Measurements from ENCODE around the gene TANC2. TPM values are rescaled to one million over a fixed set of nuclear protein-coding genes. Genes with fewer than 3 reads are reported as not detected.

Gene TANC2
- total and polyA plus RNA-seq, 9 of the 15 experiments (the other 6 are each of a cell fraction or from before 2014, with no cell fraction given) = 0.46 to 7.8 (median 4.5) TPM

DNA sequence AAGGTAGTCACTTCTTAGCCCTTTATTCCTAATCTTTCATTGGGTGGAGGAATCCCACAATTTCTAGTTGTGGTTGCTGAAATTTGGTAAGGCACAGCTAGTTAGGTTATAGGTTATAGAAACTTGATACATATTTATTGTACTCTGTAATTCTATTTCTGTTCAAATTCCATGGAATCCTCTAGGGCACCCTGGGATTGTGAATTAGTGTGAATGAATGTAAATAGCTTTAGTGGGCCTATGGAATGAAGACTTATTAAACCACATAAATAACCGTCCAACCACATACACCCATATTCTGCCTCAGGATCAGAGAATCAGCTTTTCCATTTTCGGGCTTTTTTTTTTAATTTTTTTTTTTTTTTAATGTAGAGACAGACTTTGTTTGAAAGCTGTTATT is 9.2 kb downstream of the TANC2 start:
- POLR2A ChIA-PET = interaction anchor here (0.7 kb wide), 1 partner anchor 91 kb away, joined by 3 read pairs; no protein-coding TSS in a partner anchor
- ATAC-seq (no peak), DNase-seq (ENCODE audit: extremely low read depth in 1 of 4, low spot score in 3 of 4) (no peak), FAIRE-seq (no peak)
- no peaks in the 10 kb centered on the region for H3K27me3 ChIP-seq (ENCODE audit: control insufficient read depth in 2 of 2, insufficient read depth in 2 of 2, low read length in 2 of 2)
- no peak for TF ChIP-seq RAD51 (IDR thresholded peaks at IDR 0.05; ENCODE audit: borderline replicate concordance, low read depth)
- TF ChIP-seq ZNF197 (CRISPR knock-in tag; IDR thresholded peaks at IDR 0.05; ENCODE audit: low read depth) = no peak
- no peak for TF ChIP-seq PML (IDR thresholded peaks at IDR 0.05; ENCODE audit: low read length)
- TF ChIP-seq FOSL1 (tag; conservative IDR thresholded peaks at IDR 0.05) = no peak
- no peak for TF ChIP-seq GABPA (tag; conservative IDR thresholded peaks at IDR 0.05; ENCODE audit: low read depth)
- TF ChIP-seq SNRNP70 (optimal IDR thresholded peaks at IDR 0.05; ENCODE audit: low read depth, low read length) = no peak
- TF ChIP-seq BDP1 (IDR thresholded peaks at IDR 0.05; ENCODE audit: insufficient read depth, insufficient read length) = no peak
- TF ChIP-seq SMARCC2 (IDR thresholded peaks at IDR 0.05; ENCODE audit: low read depth) = no peak
- TF ChIP-seq, protein P1, sequence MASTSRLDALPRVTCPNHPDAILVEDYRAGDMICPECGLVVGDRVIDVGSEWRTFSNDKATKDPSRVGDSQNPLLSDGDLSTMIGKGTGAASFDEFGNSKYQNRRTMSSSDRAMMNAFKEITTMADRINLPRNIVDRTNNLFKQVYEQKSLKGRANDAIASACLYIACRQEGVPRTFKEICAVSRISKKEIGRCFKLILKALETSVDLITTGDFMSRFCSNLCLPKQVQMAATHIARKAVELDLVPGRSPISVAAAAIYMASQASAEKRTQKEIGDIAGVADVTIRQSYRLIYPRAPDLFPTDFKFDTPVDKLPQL (IDR thresholded peaks at IDR 0.05; ENCODE audit: extremely low read depth, insufficient read length) = no peak
- no peak for TF ChIP-seq EGR1 (conservative IDR thresholded peaks at IDR 0.05)
- CTCF ChIA-PET (ENCODE audit: low intra/inter-chr PET ratio) = no interaction called here
- H2AFZ ChIP-seq (ENCODE audit: low read depth, low read length) = no peak overlapping the region
- H4K20me1 ChIP-seq (replicated peaks; ENCODE audit: control insufficient read depth, insufficient read depth, low read length) = no peaks in the 10 kb centered on the region
- no TSS peak for BruUV-seq (replicated peaks)
- intact Hi-C loops (cut with micrococcal nuclease) = no loop called here
- H3K9me1 ChIP-seq (ENCODE audit: control insufficient read depth, insufficient read depth, low read length) = no peaks in the 10 kb centered on the region
- H3K27ac ChIP-seq (ENCODE audit: extremely low read depth, low read depth, low read length) = no peak overlapping the region
- no peaks in the 10 kb centered on the region for H3K79me2 ChIP-seq (ENCODE audit: control insufficient read depth, insufficient read depth, low read length)
- no peaks in the 10 kb centered on the region for H3K36me3 ChIP-seq (ENCODE audit: control insufficient read depth, insufficient read depth, low read length)
- no peaks in the 10 kb centered on the region for H3K4me1 ChIP-seq (replicated peaks in 1 of 2; ENCODE audit: control insufficient read depth in 2 of 2, insufficient read depth in 2 of 2, low read length in 2 of 2)
- no peak overlapping the region for H3K4me2 ChIP-seq (ENCODE audit: insufficient read depth, low read length)
- H3K4me3 ChIP-seq = no peak overlapping the region
- in situ Hi-C loops (cut with MboI) = no loop called here
- no peak overlapping the region for H3K9ac ChIP-seq (ENCODE audit: insufficient read depth in 1 of 2, low read depth in 2 of 2, low read length in 2 of 2)
- no peaks in the 10 kb centered on the region for H3K9me3 ChIP-seq (replicated peaks; ENCODE audit: control insufficient read depth, insufficient read depth, low read depth, low read length)
- 29% methylated on average over 2 of the region's 2 CpGs for WGBS (ENCODE audit: insufficient coverage, low coverage, missing lambda C conversion rate)
